T-helper 2 cell (primary cell): ENCODE data around the gene FHL2.

ENCODE experiments used
- DNase-seq, 5 experiments: peaks; one replicate each; pipeline versions ENCODE4 v3.0.0 to v3.0.0-alpha.2; 2012 to 2022

The FHL2 gene

GRCh38 chr2:105378276-105378840, 20.5 kb downstream of the FHL2 start:
- DNase-seq = no peak

GRCh38 chr2:105377871-105378270, 21.0 kb downstream of the FHL2 start:
- no peak for DNase-seq

- no peak for DNase-seq
Observed at GRCh38 chr2:105376789-105377240, 22.0 kb downstream of the FHL2 start.

- DNase-seq = no peak
Observed at GRCh38 chr2:105376010-105376409, 22.8 kb downstream of the FHL2 start.

GRCh38 chr2:105375001-105375561, 23.8 kb downstream of the FHL2 start:
- no peak for DNase-seq

- peak in 2 of 5 experiments; percentile 15 to 90 for DNase-seq
Observed at GRCh38 chr2:105373895-105374401, 24.9 kb downstream of the FHL2 start.

GRCh38 chr2:105373344-105373781, 25.5 kb downstream of the FHL2 start:
- DNase-seq = no peak

GRCh38 chr2:105371810-105372209, 27.0 kb downstream of the FHL2 start:
- no peak for DNase-seq

GRCh38 chr2:105371156-105371555, 27.7 kb downstream of the FHL2 start:
- DNase-seq = no peak

GRCh38 chr2:105369777-105370690, 28.8 kb downstream of the FHL2 start:
- peak; percentile 53 to 91 (median 75) for DNase-seq

- no peak for DNase-seq
Observed at GRCh38 chr2:105368759-105369408, 30.0 kb downstream of the FHL2 start.

- DNase-seq = no peak
Observed at GRCh38 chr2:105365206-105365605, 33.6 kb downstream of the FHL2 start.

GRCh38 chr2:105364436-105365139, 34.3 kb downstream of the FHL2 start:
- no peak for DNase-seq

- no peak for DNase-seq
Observed at GRCh38 chr2:105362862-105363591, 35.8 kb downstream of the FHL2 start.

GRCh38 chr2:105361102-105361889, 37.6 kb downstream of the FHL2 start:
- DNase-seq = peak in 2 of 5 experiments; percentile 14 to 55

GRCh38 chr2:105358593-105358992, 40.3 kb downstream of the FHL2 start:
- DNase-seq = no peak

- DNase-seq = no peak
Observed at GRCh38 chr2:105357122-105357521, 41.7 kb downstream of the FHL2 start.

GRCh38 chr2:105344704-105345345, 54.0 kb downstream of the FHL2 start:
- DNase-seq = peak in 1 of 5 experiments; percentile 26

- DNase-seq = no peak
Observed at GRCh38 chr2:105339414-105339813, 59.4 kb downstream of the FHL2 start.

GRCh38 chr2:105338020-105338385, 60.8 kb downstream of the FHL2 start:
- DNase-seq = peak in 1 of 5 experiments; percentile 2
